MCF 10A (cell line): ENCODE data around the gene PLXDC2. TPM values are rescaled to one million over a fixed set of nuclear protein-coding genes. Genes with fewer than 3 reads are reported as not detected.

Source experiments
- BruUV-seq: library from RNA; stranded (reverse); fragments of 400-500 nt; replicated peaks from 2 replicates; lab custom pipeline; 2021; lab: Mats Ljungman, UMichigan
- CTCF ChIA-PET: fragments of 300-600 bp; sonication (Branson Sonifier 250); formaldehyde crosslinking; extraction: SDS; loops from one replicate; lab custom pipeline; 2021; ENCODE audit warnings: antibody characterized with exemption, inconsistent platforms; lab: Yijun Ruan, JAX
- POLR2A ChIA-PET: fragments of 300-600, 350-650 bp; sonication (Branson Sonifier 250); formaldehyde crosslinking; extraction: SDS; loops from one replicate; lab custom pipeline; 2020; ENCODE audit warnings: antibody characterized with exemption, inconsistent platforms; lab: Yijun Ruan, JAX
- DNase-seq: peaks from one replicate; pipeline ENCODE4 v3.0.0-alpha.2; 2018; ENCODE audit not compliant: unreplicated experiment
- H3K27ac Mint-ChIP-seq: one replicate; pipeline ENCODE4 v1.8.0; 2022; ENCODE audit warnings: mild to moderate bottlenecking, low read depth, mixed read lengths; ENCODE audit not compliant: unreplicated experiment
- H3K27me3 Mint-ChIP-seq: one replicate; pipeline ENCODE4 v1.8.0; 2022; ENCODE audit warnings: mixed read lengths; ENCODE audit not compliant: insufficient read depth, unreplicated experiment
- H3K36me3 Mint-ChIP-seq: one replicate; pipeline ENCODE4 v1.8.0; 2022; ENCODE audit warnings: mild to moderate bottlenecking, moderate library complexity, mixed read lengths; ENCODE audit not compliant: insufficient read depth, unreplicated experiment
- H3K4me1 Mint-ChIP-seq: one replicate; pipeline ENCODE4 v1.8.0; 2022; ENCODE audit warnings: mixed read lengths; ENCODE audit not compliant: insufficient read depth, unreplicated experiment
- H3K4me3 Mint-ChIP-seq: one replicate; pipeline ENCODE4 v1.8.0; 2022; ENCODE audit warnings: mild to moderate bottlenecking, moderate library complexity, mixed read lengths; ENCODE audit not compliant: unreplicated experiment
- H3K9me3 Mint-ChIP-seq: one replicate; pipeline ENCODE4 v1.8.0; 2022; ENCODE audit warnings: mixed read lengths; ENCODE audit not compliant: unreplicated experiment
- CTCF ChIP-seq: fragments of 200-600 bp; IDR thresholded peaks from one replicate; pipeline ENCODE4 v1.8.0; 2022; ENCODE audit warnings: antibody characterized with exemption, mild to moderate bottlenecking; ENCODE audit not compliant: unreplicated experiment
- intact Hi-C: fragments of 100-400 bp; cut with micrococcal nuclease; formaldehyde crosslinking; loops from 2 replicates; pipeline ENCODE4 v1.14.1; 2022
- total RNA-seq: library from RNA; stranded (reverse); gene quantifications from 2 replicates; pipeline ENCODE4 v1.2.3, GENCODE V29; 2022

The PLXDC2 gene
- total RNA-seq, 1 experiment from 2014 or later, result 23.3 TPM

- CTCF ChIA-PET, result interaction anchor here (0.6 to 1.2 kb wide), 2 partner anchors 8 to 11 kb away, joined by 3 read pairs; no protein-coding TSS in a partner anchor
- no TSS peak for BruUV-seq
- DNase-seq, result no peak
- Mint-ChIP-seq H3K4me3 (no peak overlapping the region), H3K27me3 (no peaks in the 10 kb centered on the region), H3K27ac (no peak overlapping the region), H3K4me1 (no peaks in the 10 kb centered on the region), H3K9me3 (no peaks in the 10 kb centered on the region), H3K36me3 (no peaks in the 10 kb centered on the region)
- intact Hi-C loops, result no loop called here
- POLR2A ChIA-PET, result no interaction called here
- no peak for TF ChIP-seq CTCF
These were observed 340.3 kb downstream of the PLXDC2 start for GRCh38 chr10:20156511-20156910.

- no peaks in the 10 kb centered on the region for H3K4me1 Mint-ChIP-seq
- ChIA-PET CTCF (interaction anchor here (0.6 to 0.7 kb wide), 2 partner anchors 12 to 335 kb away, joined by 3 read pairs; no protein-coding TSS in a partner anchor), POLR2A (no interaction called here)
- H3K36me3 Mint-ChIP-seq, result no peaks in the 10 kb centered on the region
- intact Hi-C loops, result no loop called here
- no peak overlapping the region for H3K4me3 Mint-ChIP-seq
- no peaks in the 10 kb centered on the region for H3K27me3 Mint-ChIP-seq
- no peaks in the 10 kb centered on the region for H3K9me3 Mint-ChIP-seq
- no peak for TF ChIP-seq CTCF
- H3K27ac Mint-ChIP-seq, result no peak overlapping the region
- no peak for DNase-seq
- no TSS peak for BruUV-seq
These were observed 341.1 kb downstream of the PLXDC2 start for GRCh38 chr10:20157314-20157713.

DNA sequence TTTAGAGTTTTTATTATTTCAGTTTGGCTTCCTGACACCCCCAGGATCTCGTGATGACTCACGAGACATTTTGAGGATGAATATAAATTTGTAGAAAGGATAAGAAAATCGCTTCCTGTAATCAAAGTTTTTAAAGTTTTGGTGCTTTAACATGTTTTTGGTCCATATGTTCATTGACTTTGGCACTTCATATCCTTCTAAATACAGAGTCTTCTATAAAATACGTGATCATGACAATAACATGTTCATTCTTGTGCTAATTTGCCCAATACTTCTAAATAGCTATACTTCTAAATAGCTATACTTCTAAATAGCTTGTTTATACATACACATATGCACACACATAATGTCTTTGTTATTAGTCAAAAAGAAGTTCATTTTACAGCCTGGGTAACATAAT lies 341.9 kb downstream of the PLXDC2 start:
- Mint-ChIP-seq H3K4me3 (no peak overlapping the region), H3K4me1 (no peaks in the 10 kb centered on the region), H3K9me3 (no peaks in the 10 kb centered on the region), H3K27me3 (no peaks in the 10 kb centered on the region), H3K27ac (no peak overlapping the region), H3K36me3 (no peaks in the 10 kb centered on the region)
- no TSS peak for BruUV-seq
- ChIA-PET CTCF (interaction anchor here (0.6 kb wide), 3 partner anchors 154 to 582 kb away, joined by 3 to 5 read pairs (median 3); no protein-coding TSS in a partner anchor), POLR2A (no interaction called here)
- intact Hi-C loops, result no loop called here
- no peak for TF ChIP-seq CTCF
- DNase-seq, result no peak

DNA sequence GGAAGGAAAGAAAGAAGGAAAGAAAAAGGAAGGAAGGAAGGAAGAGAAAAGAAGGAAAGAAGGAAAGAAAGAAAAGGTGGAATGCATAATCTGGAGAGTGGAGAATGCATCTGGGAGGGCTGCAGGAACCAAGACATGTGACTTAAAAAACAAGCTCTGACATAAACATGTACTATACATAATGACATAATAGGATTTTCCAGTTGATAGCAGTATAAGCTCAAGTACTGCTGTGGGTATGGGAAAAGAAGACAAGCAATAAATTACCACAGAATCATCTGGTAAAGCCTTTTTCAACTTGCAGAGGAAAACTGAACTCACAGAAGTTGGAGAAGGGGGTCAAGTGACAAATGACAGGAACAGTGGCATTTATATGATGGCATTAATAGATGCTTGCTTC lies 345.9 kb downstream of the PLXDC2 start:
- no peaks in the 10 kb centered on the region for H3K4me1 Mint-ChIP-seq
- BruUV-seq, result no TSS peak
- POLR2A ChIA-PET, result no interaction called here
- no peaks in the 10 kb centered on the region for H3K36me3 Mint-ChIP-seq
- no peaks in the 10 kb centered on the region for H3K27me3 Mint-ChIP-seq
- intact Hi-C loops, result no loop called here
- CTCF ChIA-PET, result interaction anchor here (0.8 to 1.1 kb wide), 2 partner anchors 9 to 1145 kb away, joined by 3 to 4 read pairs; no protein-coding TSS in a partner anchor
- no peak for DNase-seq
- H3K27ac Mint-ChIP-seq, result no peak overlapping the region
- TF ChIP-seq CTCF, result no peak
- H3K9me3 Mint-ChIP-seq, result no peaks in the 10 kb centered on the region
- H3K4me3 Mint-ChIP-seq, result no peak overlapping the region
